Mesenchymal stem cell (in vitro differentiated cells and primary cell): ENCODE data around the gene KRTAP12-1.
"Not testable (repeated sequence)": the region's sequence is repeated elsewhere in the genome, so short reads cannot be mapped to it uniquely, and the experiment has no call there.

Experiments used
- DNase-seq: peaks from one replicate; pipeline ENCODE4 v3.0.0-alpha.2; 2013
- H2AFZ ChIP-seq: one replicate; pipeline ENCODE4 v1.6.1; 2013; ENCODE audit warnings: low read depth, mild to moderate bottlenecking, control low read depth, inconsistent platforms, low read length, moderate library complexity
- H2AK5ac ChIP-seq: 2 replicates; pipeline ENCODE4 v1.6.1; 2013; ENCODE audit warnings: low read length, moderate library complexity, mild to moderate bottlenecking, inconsistent platforms; ENCODE audit not compliant: severe bottlenecking
- H2BK120ac ChIP-seq: one replicate; pipeline ENCODE4 v1.6.1; 2013; ENCODE audit warnings: low read depth, mild to moderate bottlenecking, inconsistent platforms, low read length, moderate library complexity
- H2BK12ac ChIP-seq, 2 experiments: one replicate each; pipeline ENCODE4 v1.6.1; 2013; ENCODE audit warnings: inconsistent platforms in 2 of 2, low read length in 2 of 2, mild to moderate bottlenecking in 2 of 2, moderate library complexity in 2 of 2, control low read depth in 1 of 2
- H2BK15ac ChIP-seq: one replicate; pipeline ENCODE4 v1.6.1; 2013; ENCODE audit warnings: mild to moderate bottlenecking, low read depth, inconsistent platforms; ENCODE audit not compliant: poor library complexity, severe bottlenecking
- H2BK5ac ChIP-seq: 2 replicates; pipeline ENCODE4 v1.6.1; 2013; ENCODE audit warnings: low read depth, mild to moderate bottlenecking, low read length, control low read depth, inconsistent platforms; ENCODE audit not compliant: poor library complexity, severe bottlenecking
- H3K14ac ChIP-seq, 2 experiments: one replicate each; pipeline ENCODE4 v1.6.1; 2013; ENCODE audit warnings: inconsistent platforms in 2 of 2, low read length in 2 of 2, control low read depth in 1 of 2, mild to moderate bottlenecking in 1 of 2, moderate library complexity in 1 of 2
- H3K18ac ChIP-seq, 2 experiments: one replicate each; pipeline ENCODE4 v1.6.1; 2013; ENCODE audit warnings: inconsistent platforms in 2 of 2, low read length in 2 of 2, control low read depth in 1 of 2, low read depth in 1 of 2, mild to moderate bottlenecking in 1 of 2
- H3K23ac ChIP-seq, 2 experiments: one replicate each; pipeline ENCODE4 v1.6.1; 2013; ENCODE audit warnings: inconsistent platforms in 2 of 2, low read length in 2 of 2, mild to moderate bottlenecking in 2 of 2, moderate library complexity in 2 of 2, control low read depth in 1 of 2
- H3K27ac ChIP-seq: 2 replicates; pipeline ENCODE4 v1.5.1; 2013; ENCODE audit warnings: mild to moderate bottlenecking, moderate library complexity, low read length, control low read depth, inconsistent platforms; ENCODE audit not compliant: poor library complexity, severe bottlenecking
- H3K27me3 ChIP-seq, 2 experiments: 2 replicates each; pipeline versions ENCODE4 v1.6.1 to v1.7.0; 2013; ENCODE audit warnings: low read length in 2 of 2, mild to moderate bottlenecking in 2 of 2, moderate library complexity in 2 of 2, control low read depth in 1 of 2, inconsistent platforms in 1 of 2; ENCODE audit not compliant: control insufficient read depth in 1 of 2, insufficient read depth in 1 of 2
- H3K36me3 ChIP-seq, 2 experiments: 2 replicates each; pipeline versions ENCODE4 v1.6.1 to v1.7.0; 2013; ENCODE audit warnings: low read length in 2 of 2, control low read depth in 1 of 2, inconsistent platforms in 1 of 2, low read depth in 1 of 2, mild to moderate bottlenecking in 1 of 2; ENCODE audit not compliant: insufficient read depth in 2 of 2, control insufficient read depth in 1 of 2
- H3K4ac ChIP-seq, 2 experiments: one replicate each; pipeline ENCODE4 v1.6.1; 2013; ENCODE audit warnings: inconsistent platforms in 2 of 2, low read length in 2 of 2, mild to moderate bottlenecking in 2 of 2, moderate library complexity in 2 of 2, control low read depth in 1 of 2, low read depth in 1 of 2
- H3K4me1 ChIP-seq: 2 replicates; pipeline ENCODE4 v1.6.1; 2013; ENCODE audit warnings: low read depth, low read length, control low read depth; ENCODE audit not compliant: control insufficient read depth, insufficient read depth
- H3K4me2 ChIP-seq: 2 replicates; pipeline ENCODE4 v1.6.1; 2013; ENCODE audit warnings: low read length, mild to moderate bottlenecking, inconsistent platforms; ENCODE audit not compliant: poor library complexity, severe bottlenecking
- H3K4me3 ChIP-seq, 2 experiments: 2 replicates each; pipeline versions ENCODE4 v1.5.1 to v1.7.0; 2013; ENCODE audit warnings: low read length in 2 of 2, mild to moderate bottlenecking in 2 of 2, control low read depth in 1 of 2, low read depth in 1 of 2; ENCODE audit not compliant: insufficient read depth in 1 of 2
- H3K79me1 ChIP-seq: replicated peaks from 2 replicates; pipeline ENCODE4 v1.6.1; 2013; ENCODE audit warnings: mild to moderate bottlenecking, control low read depth, low read length, inconsistent platforms; ENCODE audit not compliant: poor library complexity, severe bottlenecking
- H3K9ac ChIP-seq: 2 replicates; pipeline ENCODE4 v1.7.0; 2013; ENCODE audit warnings: mild to moderate bottlenecking, low read length, moderate library complexity
- H3K9me3 ChIP-seq: 2 replicates; pipeline ENCODE4 v1.7.0; 2013; ENCODE audit warnings: mild to moderate bottlenecking, low read length; ENCODE audit not compliant: control insufficient read depth
- H4K8ac ChIP-seq: one replicate; pipeline ENCODE4 v1.6.1; 2013; ENCODE audit warnings: inconsistent platforms, mild to moderate bottlenecking, low read length, moderate library complexity
- H4K91ac ChIP-seq: one replicate; pipeline ENCODE4 v1.6.1; 2013; ENCODE audit warnings: mild to moderate bottlenecking, low read length, inconsistent platforms
- WGBS: methylation state at CpG from one replicate; pipeline ENCODE4 v1.1.7; 2013; ENCODE audit warnings: mixed read lengths; 5-methylcytosine and 5-hydroxymethylcytosine counted together

The KRTAP12-1 gene

DNA sequence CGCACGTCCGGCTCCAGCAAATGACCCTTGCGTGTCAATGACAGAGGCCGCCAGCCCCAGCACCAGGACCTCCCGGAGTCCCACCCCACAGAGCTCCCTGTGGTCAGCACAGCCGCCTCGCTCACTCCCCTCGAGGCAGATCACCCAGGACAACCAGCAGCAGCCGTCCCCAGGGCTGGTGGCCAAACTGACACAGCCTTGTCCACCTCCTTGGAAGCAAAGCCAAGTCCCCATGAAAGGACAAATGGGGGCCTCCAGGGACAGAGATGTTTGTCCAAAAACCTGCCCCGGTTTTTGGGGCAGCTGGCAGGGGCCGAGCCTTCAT, 42.7 kb downstream of the KRTAP12-1 start:
- H2BK15ac ChIP-seq: no peak overlapping the region
- H4K91ac ChIP-seq: no peak overlapping the region
- no peak overlapping the region for H3K14ac ChIP-seq
- 87% methylated on average over 12 of the region's 12 CpGs for WGBS
- H3K9ac ChIP-seq: no peak overlapping the region
- H4K8ac ChIP-seq: no peak overlapping the region
- no peak overlapping the region for H3K27ac ChIP-seq
- H2BK120ac ChIP-seq: no peak overlapping the region
- no peak overlapping the region for H3K4me3 ChIP-seq
- H3K4ac ChIP-seq: no peak overlapping the region
- H3K27me3 ChIP-seq: peaks cover 0 to 14% of the 10 kb centered on the region in 2 experiments
- no peak overlapping the region for H2BK12ac ChIP-seq
- no peak for DNase-seq
- H3K36me3 ChIP-seq: no peaks in the 10 kb centered on the region
- no peak overlapping the region for H3K18ac ChIP-seq
- H3K23ac ChIP-seq: no peak overlapping the region
- no peak overlapping the region for H2AFZ ChIP-seq
- no peaks in the 10 kb centered on the region for H3K4me1 ChIP-seq
- H3K79me1 ChIP-seq: no peaks in the 10 kb centered on the region
- no peak overlapping the region for H3K4me2 ChIP-seq
- no peak overlapping the region for H2BK5ac ChIP-seq
- no peak overlapping the region for H2AK5ac ChIP-seq
- H3K9me3 ChIP-seq: peaks cover 40% of the 10 kb centered on the region

DNA sequence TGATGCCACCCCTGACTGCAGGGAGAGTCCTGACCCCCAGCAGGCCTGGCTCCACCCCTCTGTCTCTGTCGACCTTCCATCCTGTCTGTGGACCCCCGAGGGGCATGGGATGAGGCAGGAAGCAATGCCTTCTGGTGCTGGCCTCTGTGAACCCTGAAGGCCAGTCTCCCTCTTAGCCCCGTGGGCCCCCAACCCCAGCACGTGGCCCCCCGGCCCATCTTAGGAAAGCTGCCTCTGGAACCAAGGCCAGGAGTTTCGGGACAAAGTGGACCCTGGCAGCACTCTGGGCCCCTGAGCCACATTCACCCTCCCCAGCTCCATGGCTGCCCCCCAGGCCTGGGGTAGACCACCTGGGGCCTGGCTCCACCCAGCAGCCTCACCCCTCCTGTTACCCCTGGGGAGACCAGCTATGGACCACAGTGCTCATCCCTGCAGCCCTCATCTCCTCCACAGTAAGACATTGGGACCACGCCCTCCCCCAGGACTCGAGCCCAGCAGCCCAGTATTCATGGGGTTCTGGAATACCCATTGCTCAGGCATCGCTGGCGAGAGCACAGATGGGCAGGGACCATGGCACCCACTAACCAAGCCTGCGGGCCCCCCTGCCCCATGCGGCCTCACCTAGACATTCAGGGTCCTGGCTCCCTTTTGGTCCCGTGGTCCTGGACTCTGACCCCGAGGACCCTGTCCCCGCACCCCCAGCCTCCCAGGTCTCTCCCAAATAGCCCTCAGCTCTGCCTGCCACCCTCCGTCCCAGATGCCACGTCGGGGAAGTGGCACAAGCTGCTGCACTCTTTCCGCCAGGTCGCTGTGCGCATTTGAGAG, 43.2 kb downstream of the KRTAP12-1 start:
- not testable (repeated sequence) for H4K8ac ChIP-seq, H3K4me1 ChIP-seq

DNA sequence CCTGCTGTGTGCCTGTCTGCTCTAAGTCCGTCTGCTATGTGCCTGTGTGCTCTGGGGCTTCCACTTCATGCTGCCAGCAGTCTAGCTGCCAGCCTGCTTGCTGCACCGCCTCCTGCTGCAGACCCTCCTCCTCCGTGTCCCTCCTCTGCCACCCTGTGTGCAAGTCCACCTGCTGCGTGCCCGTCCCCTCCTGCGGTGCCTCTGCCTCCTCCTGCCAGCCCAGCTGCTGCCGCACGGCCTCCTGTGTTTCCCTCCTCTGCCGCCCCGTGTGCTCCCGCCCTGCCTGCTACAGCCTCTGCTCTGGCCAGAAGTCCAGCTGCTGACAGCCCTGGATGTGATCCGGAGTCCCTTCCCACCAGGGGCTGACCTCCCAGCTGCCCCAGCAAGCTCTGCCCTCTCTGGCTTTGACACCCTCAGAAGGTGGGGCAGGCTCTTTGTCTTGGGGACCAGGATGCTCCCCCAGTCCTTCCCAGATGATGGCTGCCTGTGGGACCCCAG, 44.1 kb downstream of the KRTAP12-1 start:
- not testable (repeated sequence) for H3K14ac ChIP-seq, H3K9ac ChIP-seq, H3K4me1 ChIP-seq, H3K36me3 ChIP-seq, H2BK12ac ChIP-seq, H3K4ac ChIP-seq, H3K4me2 ChIP-seq, H3K18ac ChIP-seq, H3K4me3 ChIP-seq, H2BK15ac ChIP-seq, H2AFZ ChIP-seq, H2BK120ac ChIP-seq, H3K79me1 ChIP-seq, H4K8ac ChIP-seq, H2BK5ac ChIP-seq, H3K23ac ChIP-seq, DNase-seq, H3K27ac ChIP-seq, H4K91ac ChIP-seq, H2AK5ac ChIP-seq
- H3K27me3 ChIP-seq: peaks cover 0 to 14% of the 10 kb centered on the region in 2 experiments
- WGBS: 75% methylated on average over 3 of the region's 12 CpGs
- H3K9me3 ChIP-seq: peaks cover 29% of the 10 kb centered on the region

More for the DNA sequence above, 43.2 kb downstream of the KRTAP12-1 start:
- not testable (repeated sequence) for H3K79me1 ChIP-seq, H4K91ac ChIP-seq, H3K4ac ChIP-seq, DNase-seq, H2AK5ac ChIP-seq, H3K4me2 ChIP-seq, H2AFZ ChIP-seq, H2BK12ac ChIP-seq, H3K9ac ChIP-seq, H2BK120ac ChIP-seq, H2BK5ac ChIP-seq, H3K18ac ChIP-seq, H2BK15ac ChIP-seq, H3K27ac ChIP-seq, H3K14ac ChIP-seq, H3K4me3 ChIP-seq, H3K36me3 ChIP-seq, H3K23ac ChIP-seq
- WGBS: 90% methylated on average over 15 of the region's 21 CpGs
- H3K27me3 ChIP-seq: peaks cover 0 to 14% of the 10 kb centered on the region in 2 experiments
- peaks cover 37% of the 10 kb centered on the region for H3K9me3 ChIP-seq

DNA sequence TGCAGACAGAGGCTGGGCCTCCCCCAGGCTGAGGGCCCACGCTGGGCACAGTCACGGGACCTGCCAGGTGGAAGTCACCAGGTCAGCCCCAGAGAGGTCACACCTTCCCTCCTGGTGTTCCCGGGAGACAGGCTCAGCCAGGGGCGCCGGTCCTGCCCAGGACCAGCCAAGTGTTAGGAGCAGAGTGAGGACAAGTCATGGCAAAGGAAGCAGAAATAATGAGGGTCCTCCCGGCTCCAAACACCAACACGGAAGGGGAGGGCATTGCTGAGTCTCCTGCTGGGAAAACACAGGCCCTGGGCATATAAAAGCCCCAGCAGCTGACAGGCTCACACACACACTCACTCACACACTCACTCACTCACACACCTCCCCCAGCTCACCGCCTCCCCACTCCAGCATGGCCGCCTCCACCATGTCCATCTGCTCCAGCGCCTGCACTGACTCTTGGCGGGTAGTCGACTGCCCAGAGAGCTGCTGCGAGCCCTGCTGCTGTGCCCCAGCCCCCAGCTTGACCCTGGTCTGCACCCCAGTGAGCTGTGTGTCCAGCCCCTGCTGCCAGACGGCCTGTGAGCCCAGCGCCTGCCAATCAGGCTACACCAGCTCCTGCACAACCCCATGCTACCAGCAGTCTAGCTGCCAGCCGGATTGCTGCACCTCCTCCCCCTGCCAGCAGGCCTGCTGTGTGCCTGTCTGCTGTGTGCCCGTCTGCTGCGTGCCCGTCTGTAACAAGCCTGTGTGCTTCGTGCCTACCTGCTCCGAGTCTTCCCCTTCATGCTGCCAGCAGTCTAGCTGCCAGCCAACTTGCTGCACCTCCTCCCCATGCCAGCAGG, 44.7 kb downstream of the KRTAP12-1 start, which contains the start of gene KRTAP10-10:
KRTAP10-10 (plus strand) TSS at position 339 of the 833 bp plus-strand sequence; CDS start at position 401, 62 bp downstream.
- H3K27ac ChIP-seq: no peak within 1 kb of the TSS
- no peaks in the 10 kb centered on the region for H3K79me1 ChIP-seq
- no peak within 1 kb of the TSS for H2AK5ac ChIP-seq
- no peak within 1 kb of the TSS for H3K4me2 ChIP-seq
- no peak within 1 kb of the TSS for H3K4me3 ChIP-seq
- DNase-seq: no peak
- H3K4me1 ChIP-seq: no peaks in the 10 kb centered on the region
- H4K8ac ChIP-seq: no peak within 1 kb of the TSS
- H2AFZ ChIP-seq: no peak within 1 kb of the TSS
- H3K9me3 ChIP-seq: peaks cover 31% of the 10 kb centered on the region
- no peak within 1 kb of the TSS for H2BK120ac ChIP-seq
- no peak within 1 kb of the TSS for H3K23ac ChIP-seq
- no peak within 1 kb of the TSS for H3K18ac ChIP-seq
- no peak within 1 kb of the TSS for H2BK5ac ChIP-seq
- no peak within 1 kb of the TSS for H3K9ac ChIP-seq
- no peaks in the 10 kb centered on the region for H3K36me3 ChIP-seq
- no peak within 1 kb of the TSS for H3K4ac ChIP-seq
- no peak within 1 kb of the TSS for H4K91ac ChIP-seq
- no peak within 1 kb of the TSS for H2BK15ac ChIP-seq
- no peak within 1 kb of the TSS for H3K14ac ChIP-seq
- H2BK12ac ChIP-seq: no peak within 1 kb of the TSS
- H3K27me3 ChIP-seq: peaks cover 0 to 14% of the 10 kb centered on the region in 2 experiments
- 80% methylated on average over 18 of the region's 21 CpGs for WGBS
